SJSA1 (cell line): Measurements from ENCODE around the gene PUS1. TPM values are rescaled to one million over a fixed set of nuclear protein-coding genes. Genes with fewer than 3 reads are reported as not detected.
A peak's percentile ranks its signal among the peaks of the same experiment; 100 is the strongest.

ENCODE experiments used
- DNase-seq, 2 experiments: peaks; one replicate each; pipeline ENCODE4 v3.0.0-alpha.2; 2015 to 2020; ENCODE audit warnings: low spot score in 2 of 2, low read depth in 1 of 2
- H3K27ac ChIP-seq: fragments of 250-450 bp; sonication (Bioruptor Pico); 2 replicates; pipeline ENCODE4 v1.5.1; 2020; ENCODE audit warnings: mild to moderate bottlenecking, moderate library complexity
- H3K27me3 ChIP-seq: fragments of 250-450 bp; sonication (Bioruptor Pico); replicated peaks from 2 replicates; pipeline ENCODE4 v1.5.1; 2020; ENCODE audit warnings: mild to moderate bottlenecking, moderate library complexity
- H3K36me3 ChIP-seq: fragments of 250-450 bp; sonication (Bioruptor Pico); 2 replicates; pipeline ENCODE4 v1.5.1; 2020; ENCODE audit warnings: mild to moderate bottlenecking
- H3K4me1 ChIP-seq: fragments of 250-450 bp; sonication (Bioruptor Pico); replicated peaks from 2 replicates; pipeline ENCODE4 v1.6.1; 2021; ENCODE audit warnings: mild to moderate bottlenecking
- H3K4me3 ChIP-seq: fragments of 250-450 bp; sonication (Bioruptor Pico); 2 replicates; pipeline ENCODE4 v1.5.1; 2020; ENCODE audit warnings: mild to moderate bottlenecking
- H3K9me3 ChIP-seq: fragments of 250-450 bp; sonication (Bioruptor Pico); replicated peaks from 2 replicates; pipeline ENCODE4 v1.5.1; 2020; ENCODE audit warnings: mild to moderate bottlenecking
- total RNA-seq: library from RNA; depleted of rRNA; stranded (reverse); fragments of >200 nt; shearing (Covaris generic); gene quantifications from 2 replicates; pipeline ENCODE4 v1.2.3, GENCODE V29; 2014

PUS1 gene
- total RNA-seq, 1 experiment from 2014 or later: 14.3 TPM

DNA sequence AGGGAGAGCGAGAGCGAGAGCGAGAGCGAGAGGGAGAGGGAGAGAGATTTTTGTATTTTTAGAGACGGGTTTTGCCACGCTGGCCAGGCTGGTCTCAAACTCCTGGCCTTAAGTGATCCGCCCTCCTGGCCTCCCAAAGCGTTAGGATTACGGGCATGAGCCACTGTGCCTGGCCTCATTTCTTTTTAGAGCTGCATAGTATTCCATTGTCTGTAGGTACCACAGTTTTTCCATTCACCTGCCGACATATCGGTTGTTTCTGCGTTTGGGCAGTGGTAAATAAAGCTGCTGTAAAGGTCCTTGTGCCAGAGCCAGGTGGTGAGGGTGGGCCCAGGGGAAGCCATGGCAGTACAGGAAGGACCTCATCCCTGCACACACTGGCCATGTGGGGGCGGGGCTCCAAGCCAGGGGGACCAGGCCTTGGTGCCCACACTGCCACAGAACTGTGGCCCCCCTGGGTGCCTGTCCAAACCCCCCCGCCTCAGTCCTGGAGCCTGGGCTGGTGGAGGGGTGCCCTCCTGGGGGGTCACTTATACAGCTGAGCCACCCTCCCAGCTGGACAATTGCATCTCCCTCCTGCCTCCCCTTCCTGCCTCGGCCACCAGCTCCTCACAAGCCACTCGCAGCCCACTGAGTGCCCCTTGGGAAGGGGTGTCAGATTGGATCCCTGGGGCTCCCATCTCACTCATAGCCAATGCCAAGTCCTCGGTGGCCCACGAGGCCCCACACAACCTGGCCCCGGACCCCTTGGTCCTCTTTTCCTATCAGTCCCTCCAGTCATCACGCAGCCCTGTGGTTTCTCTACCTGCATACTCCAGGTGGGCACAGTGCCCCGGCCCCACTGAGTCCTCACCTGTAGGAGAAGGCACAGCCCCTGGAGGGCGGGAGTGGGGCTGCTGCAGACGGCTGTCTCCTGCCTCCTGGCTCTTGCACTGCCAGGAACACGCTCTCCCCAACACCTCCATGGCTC, 1.7 kb upstream of the PUS1 start:
- peaks cover 13% of the 10 kb centered on the region for H3K4me1 ChIP-seq
- H3K4me3 ChIP-seq: no peak overlapping the region
- H3K9me3 ChIP-seq: no peaks in the 10 kb centered on the region
- H3K36me3 ChIP-seq: peaks cover 27% of the 10 kb centered on the region
- DNase-seq: no peak
- no peaks in the 10 kb centered on the region for H3K27me3 ChIP-seq
- no peak overlapping the region for H3K27ac ChIP-seq

DNA sequence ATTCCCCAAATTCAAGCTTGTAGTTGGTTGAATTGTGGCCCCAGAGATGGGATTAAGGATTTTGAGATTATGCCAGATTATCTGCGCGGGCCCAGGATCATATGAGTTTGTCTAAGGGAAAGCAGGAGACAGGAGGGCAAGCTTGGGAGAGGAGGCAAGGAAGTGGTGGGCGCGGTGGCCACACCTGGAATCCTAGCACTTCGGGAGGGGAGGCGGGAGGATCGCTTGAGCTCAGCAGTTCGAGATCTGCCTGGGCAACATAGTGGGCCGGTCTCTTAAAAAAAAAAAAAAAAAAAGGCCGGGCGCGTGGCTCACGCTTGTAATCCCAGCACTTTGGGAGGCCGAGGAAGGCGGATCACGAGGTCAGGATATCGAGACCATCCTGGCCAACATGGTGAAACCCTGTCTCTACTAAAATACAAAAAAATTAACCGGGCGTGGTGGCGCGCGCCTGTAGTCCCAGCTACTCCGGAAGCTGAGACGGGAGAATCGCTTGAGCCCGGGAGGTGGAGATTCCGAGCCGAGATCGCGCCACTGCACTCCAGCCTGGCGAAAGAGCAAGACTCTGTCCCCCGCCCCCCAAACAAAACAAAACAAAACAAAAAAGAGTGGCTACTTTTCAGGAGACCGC, 881 bp upstream of the PUS1 start:
- Histone ChIP-seq H3K4me1 (peaks cover 13% of the 10 kb centered on the region), H3K27me3 (no peaks in the 10 kb centered on the region), H3K27ac (peak overlapping the region; percentile 56; the same call in 1 of the 2 replicates), H3K9me3 (no peaks in the 10 kb centered on the region), H3K4me3 (peak overlapping the region; percentile 75), H3K36me3 (peaks cover 33% of the 10 kb centered on the region)
- no peak for DNase-seq

DNA sequence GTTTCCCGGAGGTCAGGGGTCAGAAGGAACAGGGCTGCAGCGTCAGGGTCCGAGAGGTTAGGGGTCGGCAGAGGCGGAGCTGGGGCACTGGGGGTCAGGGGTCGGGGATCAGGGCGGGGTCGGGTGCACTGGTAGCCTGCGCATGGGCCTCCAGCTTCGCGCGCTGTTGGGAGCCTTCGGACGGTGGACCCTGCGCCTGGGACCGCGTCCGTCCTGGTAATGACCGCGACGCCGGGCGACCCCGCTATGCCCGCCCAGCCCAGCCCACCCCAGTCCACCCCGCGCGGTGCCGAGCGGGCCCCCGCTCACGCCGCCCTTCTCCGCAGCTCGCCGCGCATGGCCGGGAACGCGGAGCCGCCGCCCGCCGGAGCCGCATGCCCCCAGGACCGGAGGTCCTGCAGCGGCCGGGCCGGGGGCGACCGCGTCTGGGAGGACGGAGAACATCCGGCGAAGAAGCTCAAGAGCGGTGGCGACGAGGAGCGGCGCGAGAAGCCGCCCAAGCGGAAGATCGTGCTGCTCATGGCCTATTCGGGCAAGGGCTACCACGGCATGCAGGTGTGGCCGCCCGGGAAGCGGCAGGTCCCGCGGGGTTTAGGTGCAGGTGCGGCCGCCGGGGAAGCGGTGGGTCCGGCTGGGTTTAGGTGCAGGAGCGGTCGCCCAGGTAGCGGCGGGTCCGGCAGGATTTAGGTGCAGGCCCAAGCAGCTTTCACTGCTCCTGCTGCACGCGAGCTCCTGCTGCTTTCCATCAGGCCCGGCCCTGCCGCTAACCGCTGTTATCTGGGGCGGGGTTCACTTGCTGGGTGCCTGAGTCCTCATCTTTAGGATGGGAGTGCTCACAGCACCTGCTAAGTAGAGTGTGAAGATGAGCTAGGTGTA, 743 bp downstream of the PUS1 start:
- no peaks in the 10 kb centered on the region for H3K27me3 ChIP-seq
- peaks cover 49% of the 10 kb centered on the region for H3K36me3 ChIP-seq
- peak overlapping the region; percentile 51 for H3K27ac ChIP-seq
- peak overlapping the region; percentile 75 for H3K4me3 ChIP-seq
- peak in 1 of 2 experiments; percentile 11 for DNase-seq
- H3K4me1 ChIP-seq: peaks cover 13% of the 10 kb centered on the region
- no peaks in the 10 kb centered on the region for H3K9me3 ChIP-seq

DNA sequence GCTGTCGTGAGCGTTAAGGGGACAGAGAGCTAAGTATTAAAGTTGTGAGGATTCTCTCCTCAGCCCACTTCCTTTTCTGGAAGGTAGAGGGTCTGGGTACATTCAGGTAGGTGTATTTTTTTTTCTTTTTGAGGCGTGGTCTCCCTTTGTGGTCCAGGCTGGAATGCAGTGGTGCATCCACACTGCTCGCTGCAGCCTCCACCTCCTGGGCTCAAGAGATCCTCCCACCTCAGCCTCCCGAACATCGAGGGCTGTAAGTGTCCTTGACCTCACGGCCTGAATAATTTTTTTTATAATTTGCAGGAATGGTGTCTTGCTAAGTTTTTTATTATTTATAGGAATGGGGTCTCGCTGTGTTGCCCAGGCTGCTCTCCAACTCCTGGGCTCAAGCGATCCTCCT, 1.4 kb downstream of the PUS1 start:
- Histone ChIP-seq H3K9me3 (no peaks in the 10 kb centered on the region), H3K27ac (no peak overlapping the region), H3K4me3 (peak overlapping the region; percentile 75), H3K36me3 (peaks cover 53% of the 10 kb centered on the region), H3K27me3 (no peaks in the 10 kb centered on the region), H3K4me1 (peaks cover 13% of the 10 kb centered on the region)
- no peak for DNase-seq

DNA sequence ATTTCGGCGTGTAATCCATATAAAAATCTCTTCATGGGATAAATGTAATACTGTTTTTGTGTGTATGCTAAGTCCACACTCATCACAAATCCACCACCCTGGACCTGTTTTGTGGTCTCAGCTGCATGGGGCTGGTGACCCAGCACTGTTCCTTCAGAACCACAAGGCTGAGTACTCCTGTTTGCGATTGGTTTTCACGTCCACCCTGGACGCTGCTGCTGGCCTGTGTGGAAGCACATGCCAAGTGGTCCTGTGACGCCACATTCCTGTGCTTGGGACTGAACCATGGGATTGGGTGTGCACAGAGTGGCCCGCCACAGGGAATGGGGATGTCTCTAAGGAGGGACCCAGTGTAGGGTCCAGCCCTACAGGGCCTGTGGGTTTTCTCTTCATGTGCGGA, 4.3 kb downstream of the PUS1 start:
- Histone ChIP-seq H3K4me3 (no peak overlapping the region), H3K36me3 (peaks cover 74% of the 10 kb centered on the region)

DNA sequence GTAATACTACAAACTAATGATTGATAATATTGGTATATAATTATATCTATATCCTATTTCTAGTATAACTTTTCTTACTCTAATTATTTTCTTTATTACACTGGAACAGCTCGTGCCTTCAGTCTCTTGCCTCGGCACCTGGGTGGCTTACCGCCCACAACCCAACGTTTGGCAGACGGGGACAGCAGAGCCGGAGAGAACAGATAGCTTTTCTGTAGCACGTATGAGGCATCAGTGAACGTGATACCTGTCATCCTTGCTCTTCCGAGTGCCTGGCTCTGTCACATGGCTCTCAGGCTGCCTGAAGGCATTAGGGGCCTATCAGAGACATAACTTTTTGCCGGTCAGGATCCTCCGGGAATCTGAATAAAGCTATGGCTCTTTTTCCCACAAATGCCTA, 5.5 kb downstream of the PUS1 start:
- Histone ChIP-seq H3K27ac (no peak overlapping the region), H3K4me1 (peaks cover 7% of the 10 kb centered on the region), H3K4me3 (no peak overlapping the region), H3K27me3 (no peaks in the 10 kb centered on the region), H3K9me3 (no peaks in the 10 kb centered on the region), H3K36me3 (peaks cover 81% of the 10 kb centered on the region)
- DNase-seq: no peak

More for the DNA sequence above, 4.3 kb downstream of the PUS1 start:
- H3K27me3 ChIP-seq: no peaks in the 10 kb centered on the region
- peaks cover 9% of the 10 kb centered on the region for H3K4me1 ChIP-seq
- DNase-seq: no peak
- no peaks in the 10 kb centered on the region for H3K9me3 ChIP-seq
- no peak overlapping the region for H3K27ac ChIP-seq

DNA sequence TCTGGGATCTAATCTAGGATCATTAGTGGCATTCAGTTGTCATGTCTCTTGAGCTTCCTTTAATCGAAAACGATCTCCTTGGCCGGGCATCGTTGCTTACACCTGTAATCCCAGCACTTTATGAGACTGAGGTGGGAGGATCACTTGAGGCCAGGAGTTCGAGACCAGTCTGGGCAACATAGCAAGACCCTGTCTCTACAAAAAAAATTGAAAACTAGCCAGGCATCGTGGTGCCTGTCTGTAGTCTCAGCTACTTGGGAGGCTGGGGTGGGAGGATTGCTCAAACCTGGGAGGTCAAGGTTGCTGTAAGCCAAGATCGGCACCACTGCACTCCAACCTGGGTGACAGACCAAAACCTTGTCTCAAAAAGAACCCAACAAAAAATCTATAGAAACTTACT, 9.0 kb downstream of the PUS1 start:
- Histone ChIP-seq H3K27me3 (no peaks in the 10 kb centered on the region), H3K4me3 (no peak overlapping the region), H3K36me3 (peaks cover 77% of the 10 kb centered on the region), H3K27ac (no peak overlapping the region), H3K9me3 (no peaks in the 10 kb centered on the region), H3K4me1 (no peaks in the 10 kb centered on the region)
- DNase-seq: no peak

DNA sequence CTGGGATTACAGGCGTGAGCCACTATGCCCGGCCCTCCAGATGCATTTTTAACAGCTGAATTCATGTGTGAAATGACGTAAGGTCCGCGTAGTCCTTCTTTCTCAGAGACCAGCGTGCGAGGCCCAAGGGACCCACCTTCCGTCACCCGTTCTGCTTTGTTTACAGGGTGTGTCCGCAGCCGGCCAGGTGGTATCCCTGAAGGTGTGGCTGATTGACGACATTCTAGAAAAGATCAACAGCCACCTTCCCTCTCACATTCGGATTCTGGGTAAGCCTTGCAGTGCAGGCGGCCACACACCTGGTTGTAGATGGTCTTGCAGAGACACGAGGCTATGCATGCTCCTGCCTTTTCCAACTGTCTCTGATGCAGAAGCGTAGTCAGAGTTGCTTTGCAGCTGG, 9.9 kb downstream of the PUS1 start:
- Histone ChIP-seq H3K4me1 (no peaks in the 10 kb centered on the region), H3K27me3 (no peaks in the 10 kb centered on the region), H3K36me3 (peaks cover 76% of the 10 kb centered on the region), H3K27ac (no peak overlapping the region), H3K4me3 (no peak overlapping the region), H3K9me3 (no peaks in the 10 kb centered on the region)
- no peak for DNase-seq

DNA sequence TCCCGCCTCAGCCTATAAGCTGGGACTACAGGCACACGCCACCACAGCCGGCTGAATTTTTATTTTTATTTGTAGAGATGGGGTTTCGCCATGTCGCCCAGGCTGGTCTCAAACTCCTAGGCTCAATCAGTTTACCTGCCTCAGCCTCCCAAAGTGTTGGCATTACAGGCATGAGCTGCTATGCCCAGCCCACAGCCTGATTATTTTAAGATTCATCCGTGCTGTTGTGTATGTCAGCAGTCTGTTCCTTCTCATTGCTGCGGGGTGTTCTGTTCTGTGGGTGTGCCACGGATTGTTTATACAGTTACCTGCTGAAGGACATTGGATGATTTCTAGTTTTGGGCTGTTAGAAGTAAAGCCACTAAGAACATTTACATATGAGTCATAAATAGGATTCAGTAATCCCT, 11.1 kb downstream of the PUS1 start:
- DNase-seq: no peak
- Histone ChIP-seq H3K4me1 (no peaks in the 10 kb centered on the region), H3K36me3 (peaks cover 67% of the 10 kb centered on the region)

DNA sequence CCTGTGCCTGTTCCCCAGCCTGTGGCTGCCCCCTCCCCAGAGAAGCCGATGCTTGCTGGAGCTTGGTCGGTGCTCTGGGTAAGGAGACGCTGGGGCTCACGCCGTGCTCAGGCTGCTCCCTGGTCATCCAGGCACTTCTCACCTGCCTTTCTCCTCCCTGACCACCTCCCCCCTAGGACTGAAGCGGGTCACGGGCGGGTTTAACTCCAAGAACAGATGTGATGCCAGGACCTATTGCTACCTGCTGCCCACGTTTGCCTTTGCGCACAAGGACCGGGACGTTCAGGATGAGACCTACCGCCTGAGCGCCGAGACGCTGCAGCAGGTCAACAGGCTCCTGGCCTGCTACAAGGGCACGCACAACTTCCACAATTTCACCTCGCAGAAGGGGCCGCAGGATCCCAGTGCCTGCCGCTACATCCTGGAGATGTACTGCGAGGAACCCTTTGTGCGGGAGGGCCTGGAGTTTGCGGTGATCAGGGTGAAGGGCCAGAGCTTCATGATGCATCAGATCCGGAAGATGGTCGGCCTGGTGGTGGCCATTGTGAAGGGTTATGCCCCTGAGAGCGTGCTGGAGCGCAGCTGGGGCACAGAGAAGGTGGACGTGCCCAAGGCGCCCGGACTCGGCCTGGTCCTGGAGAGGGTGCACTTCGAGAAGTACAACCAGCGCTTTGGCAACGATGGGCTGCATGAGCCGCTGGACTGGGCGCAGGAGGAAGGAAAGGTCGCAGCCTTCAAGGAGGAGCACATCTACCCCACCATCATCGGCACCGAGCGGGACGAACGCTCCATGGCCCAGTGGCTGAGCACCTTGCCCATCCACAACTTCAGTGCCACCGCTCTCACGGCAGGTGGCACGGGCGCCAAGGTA, 12.3 kb downstream of the PUS1 start:
- Histone ChIP-seq H3K27me3 (no peaks in the 10 kb centered on the region), H3K9me3 (no peaks in the 10 kb centered on the region), H3K4me3 (no peak overlapping the region), H3K36me3 (peaks cover 57% of the 10 kb centered on the region), H3K27ac (no peak overlapping the region), H3K4me1 (no peaks in the 10 kb centered on the region)
- no peak for DNase-seq

More for the DNA sequence above, 11.1 kb downstream of the PUS1 start:
- Histone ChIP-seq H3K4me3 (no peak overlapping the region), H3K27ac (no peak overlapping the region), H3K9me3 (no peaks in the 10 kb centered on the region), H3K27me3 (no peaks in the 10 kb centered on the region)

DNA sequence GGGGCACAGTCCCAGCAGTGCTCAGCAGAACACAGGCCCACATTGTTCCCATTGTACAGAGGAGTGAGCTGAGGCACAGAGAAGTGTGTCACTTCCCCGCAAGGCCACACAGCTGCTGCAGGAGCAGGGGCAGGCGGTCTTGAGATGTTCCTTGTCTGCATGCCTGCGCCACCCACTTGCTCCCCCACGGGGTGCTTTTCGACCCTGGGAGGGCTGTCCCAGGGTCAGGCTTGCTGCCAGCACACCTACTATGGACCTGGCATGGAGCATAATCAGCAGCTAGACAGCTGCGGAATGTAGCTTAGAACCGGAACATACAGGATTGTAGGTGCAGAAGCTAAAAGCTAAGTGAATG, 12.9 kb downstream of the PUS1 start:
- Histone ChIP-seq H3K27ac (no peak overlapping the region), H3K4me1 (no peaks in the 10 kb centered on the region), H3K36me3 (peaks cover 51% of the 10 kb centered on the region), H3K9me3 (no peaks in the 10 kb centered on the region), H3K27me3 (no peaks in the 10 kb centered on the region), H3K4me3 (no peak overlapping the region)
- no peak for DNase-seq

DNA sequence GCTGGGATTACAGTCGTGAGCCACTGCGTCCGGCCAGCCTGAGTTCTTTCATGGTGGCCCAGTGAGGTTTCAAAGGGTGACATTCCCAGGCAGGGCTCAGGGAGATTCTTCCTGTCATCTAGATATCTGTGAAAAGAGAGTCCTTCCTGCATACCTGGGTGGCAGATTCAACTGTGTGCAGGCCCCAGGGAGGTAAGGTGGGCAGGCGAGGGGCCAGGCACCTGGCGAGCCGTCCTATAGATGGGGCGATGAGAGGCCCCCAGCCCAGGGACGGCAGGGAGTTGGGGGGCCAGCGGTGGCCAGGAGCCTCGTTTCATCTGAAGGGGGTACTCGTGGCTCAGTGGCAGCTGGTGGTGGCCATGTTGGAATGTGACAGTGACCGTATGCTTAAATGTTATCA, 13.6 kb downstream of the PUS1 start:
- no peaks in the 10 kb centered on the region for H3K4me1 ChIP-seq
- no peaks in the 10 kb centered on the region for H3K9me3 ChIP-seq
- DNase-seq: no peak
- peaks cover 48% of the 10 kb centered on the region for H3K36me3 ChIP-seq
- no peak overlapping the region for H3K4me3 ChIP-seq
- H3K27ac ChIP-seq: no peak overlapping the region
- H3K27me3 ChIP-seq: no peaks in the 10 kb centered on the region

DNA sequence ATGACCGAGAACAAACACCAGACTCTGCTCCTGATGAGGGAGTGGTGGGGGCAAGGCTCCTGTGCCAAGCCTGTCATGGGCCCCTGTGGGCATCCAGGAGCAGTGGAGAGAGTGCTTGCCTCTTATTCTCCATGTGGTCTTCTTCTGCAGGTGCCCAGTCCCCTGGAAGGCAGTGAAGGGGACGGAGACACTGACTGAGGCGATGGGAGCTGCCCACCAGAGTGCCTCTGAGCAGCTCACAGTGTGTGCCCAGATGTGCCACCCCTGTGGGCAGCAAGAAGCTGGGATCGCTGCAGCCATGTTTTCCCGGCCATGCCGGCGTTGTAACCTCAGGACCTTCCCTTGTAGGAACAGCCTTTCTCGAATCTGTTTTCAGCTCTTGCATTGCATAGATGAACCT, 14.3 kb downstream of the PUS1 start:
- H3K4me1 ChIP-seq: no peaks in the 10 kb centered on the region
- no peaks in the 10 kb centered on the region for H3K9me3 ChIP-seq
- H3K27me3 ChIP-seq: no peaks in the 10 kb centered on the region
- no peak overlapping the region for H3K27ac ChIP-seq
- peaks cover 43% of the 10 kb centered on the region for H3K36me3 ChIP-seq
- DNase-seq: no peak
- H3K4me3 ChIP-seq: no peak overlapping the region
